ENCODE results near the gene ATG9A.

DNA sequence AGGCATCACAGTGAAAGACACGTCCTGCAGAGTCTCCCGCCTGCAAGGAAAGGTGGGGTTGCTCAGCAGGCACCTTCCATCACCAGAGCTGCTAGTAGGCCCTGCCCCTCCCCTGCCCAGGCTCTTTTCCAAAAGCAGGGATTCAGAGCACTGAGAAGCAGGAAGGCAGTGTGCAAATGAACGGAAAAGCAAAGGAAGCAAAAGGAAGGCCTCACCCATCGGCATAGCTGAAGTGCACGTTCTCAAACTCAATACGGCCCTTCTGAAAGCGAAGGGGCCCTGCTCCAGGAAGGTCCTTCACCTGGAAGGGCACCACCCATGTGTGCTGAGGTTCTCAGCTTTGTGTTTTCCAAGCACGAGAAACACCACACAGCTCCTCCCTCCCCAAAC is 16.4 kb downstream of the ATG9A start:
- TF ChIP-seq, protein P1, sequence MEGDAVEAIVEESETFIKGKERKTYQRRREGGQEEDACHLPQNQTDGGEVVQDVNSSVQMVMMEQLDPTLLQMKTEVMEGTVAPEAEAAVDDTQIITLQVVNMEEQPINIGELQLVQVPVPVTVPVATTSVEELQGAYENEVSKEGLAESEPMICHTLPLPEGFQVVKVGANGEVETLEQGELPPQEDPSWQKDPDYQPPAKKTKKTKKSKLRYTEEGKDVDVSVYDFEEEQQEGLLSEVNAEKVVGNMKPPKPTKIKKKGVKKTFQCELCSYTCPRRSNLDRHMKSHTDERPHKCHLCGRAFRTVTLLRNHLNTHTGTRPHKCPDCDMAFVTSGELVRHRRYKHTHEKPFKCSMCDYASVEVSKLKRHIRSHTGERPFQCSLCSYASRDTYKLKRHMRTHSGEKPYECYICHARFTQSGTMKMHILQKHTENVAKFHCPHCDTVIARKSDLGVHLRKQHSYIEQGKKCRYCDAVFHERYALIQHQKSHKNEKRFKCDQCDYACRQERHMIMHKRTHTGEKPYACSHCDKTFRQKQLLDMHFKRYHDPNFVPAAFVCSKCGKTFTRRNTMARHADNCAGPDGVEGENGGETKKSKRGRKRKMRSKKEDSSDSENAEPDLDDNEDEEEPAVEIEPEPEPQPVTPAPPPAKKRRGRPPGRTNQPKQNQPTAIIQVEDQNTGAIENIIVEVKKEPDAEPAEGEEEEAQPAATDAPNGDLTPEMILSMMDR (IDR thresholded peaks at IDR 0.05): no peak
- no peak for TF ChIP-seq ZFX (IDR thresholded peaks at IDR 0.05; ENCODE audit: borderline replicate concordance)

All from 22Rv1 (cell line).